ENCODE data around the gene DEGS2.

Gene DEGS2

GRCh38 chr14:100135073-100135472 lies 24.4 kb downstream of the DEGS2 start:
- no peak for TF ChIP-seq POU2F2 (IDR thresholded peaks at IDR 0.05; ENCODE audit: low read depth, low read length)
- no peak for TF ChIP-seq PAX5 (IDR thresholded peaks at IDR 0.05; ENCODE audit: insufficient read depth, low read length, severe bottlenecking)
- TF ChIP-seq SPI1 (IDR thresholded peaks at IDR 0.05; ENCODE audit: low read depth, low read length) = no peak
- no peak for TF ChIP-seq POLR2A (IDR thresholded peaks at IDR 0.05; ENCODE audit: low read depth, low read length)
- no peak for TF ChIP-seq POLR2AphosphoS5 (IDR thresholded peaks at IDR 0.05; ENCODE audit: low read depth, low read length)
- no peak for TF ChIP-seq TAF1 (IDR thresholded peaks at IDR 0.05; ENCODE audit: low read depth, low read length)
- DNase-seq (ENCODE audit: insufficient read length, low spot score) (no peak), FAIRE-seq (no peak)

GRCh38 chr14:100134586-100134985 lies 24.9 kb downstream of the DEGS2 start:
- FAIRE-seq (no peak), DNase-seq (ENCODE audit: insufficient read length, low spot score) (no peak)
- TF ChIP-seq POLR2A (IDR thresholded peaks at IDR 0.05; ENCODE audit: low read depth, low read length) (no peak), SPI1 (IDR thresholded peaks at IDR 0.05; ENCODE audit: low read depth, low read length) (no peak), POLR2AphosphoS5 (IDR thresholded peaks at IDR 0.05; ENCODE audit: low read depth, low read length) (no peak), TAF1 (IDR thresholded peaks at IDR 0.05; ENCODE audit: low read depth, low read length) (no peak), PAX5 (IDR thresholded peaks at IDR 0.05; ENCODE audit: insufficient read depth, low read length, severe bottlenecking) (no peak), POU2F2 (IDR thresholded peaks at IDR 0.05; ENCODE audit: low read depth, low read length) (no peak)

DNA sequence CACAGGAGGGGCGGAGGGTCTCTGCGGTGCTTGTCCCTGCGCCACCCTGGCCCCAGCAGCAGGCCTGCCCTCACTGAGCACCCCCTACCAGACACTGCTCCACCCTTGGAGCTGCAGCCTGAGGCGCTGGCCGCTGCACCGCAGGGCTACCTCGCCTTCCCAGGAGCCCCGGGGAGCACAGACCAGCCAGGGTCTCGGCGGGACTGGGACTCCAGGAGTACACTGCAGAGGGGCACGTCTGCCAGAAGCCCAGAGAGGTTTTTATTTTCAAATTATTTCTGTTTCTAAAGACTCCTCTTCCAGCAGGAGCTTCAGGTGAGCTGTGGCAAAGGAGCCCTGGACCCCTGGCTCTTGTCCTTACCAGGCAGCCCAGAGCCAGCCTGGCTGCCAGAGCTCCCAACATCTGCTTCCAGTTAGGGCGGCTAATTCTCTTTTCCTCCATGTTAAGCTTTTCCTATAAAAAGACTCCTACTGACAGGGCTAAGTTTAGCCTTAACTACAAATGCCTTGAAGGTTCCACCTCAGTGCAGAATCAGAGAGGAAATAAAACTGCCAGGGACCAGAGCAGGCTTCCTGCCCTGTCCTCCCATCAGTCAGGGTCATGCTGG lies 26.4 kb downstream of the DEGS2 start:
- no peak for DNase-seq (ENCODE audit: insufficient read length, low spot score)
- FAIRE-seq = no peak
- TF ChIP-seq POLR2A (IDR thresholded peaks at IDR 0.05; ENCODE audit: low read depth, low read length) (no peak), SPI1 (IDR thresholded peaks at IDR 0.05; ENCODE audit: low read depth, low read length) (no peak), POLR2AphosphoS5 (IDR thresholded peaks at IDR 0.05; ENCODE audit: low read depth, low read length) (no peak), TAF1 (IDR thresholded peaks at IDR 0.05; ENCODE audit: low read depth, low read length) (no peak), POU2F2 (IDR thresholded peaks at IDR 0.05; ENCODE audit: low read depth, low read length) (no peak), PAX5 (IDR thresholded peaks at IDR 0.05; ENCODE audit: insufficient read depth, low read length, severe bottlenecking) (no peak)

DNA sequence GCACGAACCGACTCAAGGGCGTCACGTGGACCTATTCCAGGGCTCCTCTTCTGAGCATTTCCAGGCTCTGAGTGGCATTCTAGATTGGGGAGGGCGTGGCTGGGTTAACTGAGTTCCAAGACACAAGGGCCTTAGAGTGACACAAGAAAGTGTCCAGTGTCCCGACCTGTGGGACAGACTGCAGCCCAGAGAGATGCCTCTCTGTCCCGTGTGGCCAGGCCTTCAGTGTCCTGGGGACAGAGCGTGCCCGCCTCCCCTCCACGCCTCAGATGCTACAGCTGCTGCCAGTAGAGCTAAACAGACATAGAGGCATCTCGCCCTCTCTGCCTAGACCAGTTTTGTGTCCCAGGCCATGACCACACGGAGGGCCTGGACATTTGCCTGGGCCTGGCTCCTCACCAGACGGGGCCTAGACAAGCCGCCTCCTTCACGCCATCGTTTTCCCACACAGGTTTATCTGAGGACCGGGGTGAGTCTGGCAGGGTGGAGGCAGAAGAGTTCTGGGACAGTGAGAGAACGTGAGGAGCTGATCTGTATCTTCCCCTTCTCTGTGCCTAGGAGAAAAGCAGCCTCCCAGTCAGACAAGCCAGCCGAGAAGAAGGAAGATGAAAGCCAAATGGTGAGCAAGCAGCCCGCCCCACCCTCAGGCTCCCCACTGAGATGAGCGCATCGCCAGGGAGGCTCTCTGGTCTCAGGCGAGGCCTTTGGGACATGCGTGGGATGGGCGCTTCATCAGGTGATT lies 27.1 kb downstream of the DEGS2 start:
- TF ChIP-seq TAF1 (IDR thresholded peaks at IDR 0.05; ENCODE audit: low read depth, low read length) (no peak), SPI1 (IDR thresholded peaks at IDR 0.05; ENCODE audit: low read depth, low read length) (no peak), POU2F2 (IDR thresholded peaks at IDR 0.05; ENCODE audit: low read depth, low read length) (no peak), POLR2A (IDR thresholded peaks at IDR 0.05; ENCODE audit: low read depth, low read length) (no peak), PAX5 (IDR thresholded peaks at IDR 0.05; ENCODE audit: insufficient read depth, low read length, severe bottlenecking) (no peak), POLR2AphosphoS5 (IDR thresholded peaks at IDR 0.05; ENCODE audit: low read depth, low read length) (no peak)
- FAIRE-seq = no peak
- no peak for DNase-seq (ENCODE audit: insufficient read length, low spot score)

DNA sequence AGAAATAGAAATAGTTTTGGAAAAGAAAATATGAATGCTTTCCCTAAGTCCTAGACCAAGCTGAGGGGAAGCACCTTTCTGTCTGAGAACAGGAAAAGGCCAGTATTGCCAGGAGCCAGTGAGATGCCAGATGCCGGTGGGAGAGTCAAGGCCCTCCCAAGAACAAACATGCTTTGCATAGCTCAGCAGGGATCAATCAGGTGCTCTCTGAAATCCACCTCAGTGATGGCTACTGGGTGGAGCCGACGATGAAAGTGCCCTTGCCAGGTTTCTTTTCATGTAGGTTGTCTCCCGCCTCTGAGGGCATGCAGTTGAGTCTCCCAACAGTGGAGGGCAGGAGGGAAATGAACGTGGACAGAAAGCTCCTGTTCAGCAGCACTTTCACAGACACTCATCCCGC lies 28.3 kb downstream of the DEGS2 start:
- TF ChIP-seq POLR2A (IDR thresholded peaks at IDR 0.05; ENCODE audit: low read depth, low read length) (no peak), POU2F2 (IDR thresholded peaks at IDR 0.05; ENCODE audit: low read depth, low read length) (no peak), POLR2AphosphoS5 (IDR thresholded peaks at IDR 0.05; ENCODE audit: low read depth, low read length) (no peak), SPI1 (IDR thresholded peaks at IDR 0.05; ENCODE audit: low read depth, low read length) (no peak), PAX5 (IDR thresholded peaks at IDR 0.05; ENCODE audit: insufficient read depth, low read length, severe bottlenecking) (no peak), TAF1 (IDR thresholded peaks at IDR 0.05; ENCODE audit: low read depth, low read length) (no peak)
- FAIRE-seq (no peak), DNase-seq (ENCODE audit: insufficient read length, low spot score) (no peak)

- no peak for FAIRE-seq
- DNase-seq (ENCODE audit: insufficient read length, low spot score) = no peak
- TF ChIP-seq TAF1 (IDR thresholded peaks at IDR 0.05; ENCODE audit: low read depth, low read length) (no peak), POU2F2 (IDR thresholded peaks at IDR 0.05; ENCODE audit: low read depth, low read length) (no peak), SPI1 (IDR thresholded peaks at IDR 0.05; ENCODE audit: low read depth, low read length) (no peak), POLR2A (IDR thresholded peaks at IDR 0.05; ENCODE audit: low read depth, low read length) (no peak), PAX5 (IDR thresholded peaks at IDR 0.05; ENCODE audit: insufficient read depth, low read length, severe bottlenecking) (no peak), POLR2AphosphoS5 (IDR thresholded peaks at IDR 0.05; ENCODE audit: low read depth, low read length) (no peak)
These were observed 28.9 kb downstream of the DEGS2 start for GRCh38 chr14:100130521-100130920.

GRCh38 chr14:100129161-100129589 lies 30.3 kb downstream of the DEGS2 start:
- no peak for FAIRE-seq

DNA sequence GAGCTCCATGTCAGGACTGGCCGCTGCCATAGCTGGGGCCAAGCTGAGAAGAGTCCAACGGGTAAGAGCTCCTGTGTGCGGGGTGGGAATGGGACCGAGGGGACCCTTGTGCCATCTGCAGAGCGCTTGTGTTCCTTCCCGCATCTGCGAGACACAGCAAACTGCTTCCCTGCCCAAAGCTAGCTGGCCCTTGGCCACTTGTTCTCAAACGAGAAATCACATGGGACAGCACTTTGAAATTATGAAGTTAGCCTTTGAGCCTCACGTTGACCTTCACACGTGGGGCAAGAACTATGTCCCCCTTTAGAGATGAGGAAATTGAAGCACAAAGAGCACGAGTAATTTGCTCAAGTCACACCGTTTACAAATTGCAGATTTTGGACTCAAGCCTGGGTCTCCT lies 30.8 kb downstream of the DEGS2 start:
- DNase-seq (ENCODE audit: insufficient read length, low spot score) = no peak
- TF ChIP-seq PAX5 (IDR thresholded peaks at IDR 0.05; ENCODE audit: insufficient read depth, low read length, severe bottlenecking) (no peak), POLR2A (IDR thresholded peaks at IDR 0.05; ENCODE audit: low read depth, low read length) (no peak), POLR2AphosphoS5 (IDR thresholded peaks at IDR 0.05; ENCODE audit: low read depth, low read length) (no peak), SPI1 (IDR thresholded peaks at IDR 0.05; ENCODE audit: low read depth, low read length) (no peak), TAF1 (IDR thresholded peaks at IDR 0.05; ENCODE audit: low read depth, low read length) (no peak), POU2F2 (IDR thresholded peaks at IDR 0.05; ENCODE audit: low read depth, low read length) (no peak)
- no peak for FAIRE-seq

More at GRCh38 chr14:100129161-100129589, 30.3 kb downstream of the DEGS2 start:
- DNase-seq (ENCODE audit: insufficient read length, low spot score) = no peak
- TF ChIP-seq POU2F2 (IDR thresholded peaks at IDR 0.05; ENCODE audit: low read depth, low read length) (no peak), POLR2AphosphoS5 (IDR thresholded peaks at IDR 0.05; ENCODE audit: low read depth, low read length) (no peak), SPI1 (IDR thresholded peaks at IDR 0.05; ENCODE audit: low read depth, low read length) (no peak), TAF1 (IDR thresholded peaks at IDR 0.05; ENCODE audit: low read depth, low read length) (no peak), POLR2A (IDR thresholded peaks at IDR 0.05; ENCODE audit: low read depth, low read length) (no peak), PAX5 (IDR thresholded peaks at IDR 0.05; ENCODE audit: insufficient read depth, low read length, severe bottlenecking) (no peak)

GRCh38 chr14:100127853-100128455 lies 31.5 kb downstream of the DEGS2 start:
- TF ChIP-seq TAF1 (IDR thresholded peaks at IDR 0.05; ENCODE audit: low read depth, low read length) = no peak
- no peak for TF ChIP-seq PAX5 (IDR thresholded peaks at IDR 0.05; ENCODE audit: insufficient read depth, low read length, severe bottlenecking)
- no peak for TF ChIP-seq POLR2AphosphoS5 (IDR thresholded peaks at IDR 0.05; ENCODE audit: low read depth, low read length)
- TF ChIP-seq SPI1 (IDR thresholded peaks at IDR 0.05; ENCODE audit: low read depth, low read length) = no peak
- TF ChIP-seq POLR2A (IDR thresholded peaks at IDR 0.05; ENCODE audit: low read depth, low read length) = no peak
- TF ChIP-seq POU2F2 (IDR thresholded peaks at IDR 0.05; ENCODE audit: low read depth, low read length) = no peak
- FAIRE-seq = no peak
- no peak for DNase-seq (ENCODE audit: insufficient read length, low spot score)
